PC-3 (cell line): ENCODE measurements around the gene ACP1. TPM values are rescaled to one million over a fixed set of nuclear protein-coding genes. Genes with fewer than 3 reads are reported as not detected.

Experiments
- ATAC-seq: fragments of 200-7000 bp; cut with Tn5 transposase; 2 replicates; pipeline ENCODE4 v1.9.1; 2020; ENCODE audit warnings: mild to moderate bottlenecking, moderate library complexity
- BruUV-seq: library from RNA; stranded (reverse); fragments of 400-500 nt; replicated peaks from 2 replicates; lab custom pipeline; 2021; lab: Mats Ljungman, UMichigan
- CTCF ChIA-PET: fragments of 300-600 bp; sonication (Branson Sonifier 250); formaldehyde crosslinking; loops from one replicate; lab custom pipeline; 2022; ENCODE audit warnings: antibody characterized with exemption; lab: Charles Lee
- POLR2A ChIA-PET: fragments of 300-600 bp; sonication (Branson Sonifier 250); formaldehyde crosslinking; loops from one replicate; lab custom pipeline; 2022; ENCODE audit warnings: antibody characterized with exemption; ENCODE audit not compliant: unreplicated experiment; lab: Charles Lee
- DNase-seq: peaks from one replicate; pipeline ENCODE4 v3.0.0-alpha.2; 2015
- H2AFZ ChIP-seq: fragments of 300-600 bp; sonication (generic); 2 replicates; pipeline ENCODE4 v1.6.0; 2016; ENCODE audit warnings: antibody characterized with exemption, low read length
- H3F3A ChIP-seq: fragments of 300-600 bp; sonication (generic); one replicate; pipeline ENCODE4 v1.6.0; 2017; ENCODE audit warnings: antibody characterized with exemption, low read length, control low read depth, mild to moderate bottlenecking; ENCODE audit not compliant: unreplicated experiment
- H3K27ac ChIP-seq: fragments of 300-600 bp; sonication (generic); 2 replicates; pipeline ENCODE4 v1.5.1; 2016; ENCODE audit warnings: mild to moderate bottlenecking, low read length
- H3K27me3 ChIP-seq: fragments of 300-600 bp; sonication (generic); 2 replicates; pipeline ENCODE4 v1.6.1; 2016; ENCODE audit warnings: low read length, mixed read lengths
- H3K36me3 ChIP-seq: fragments of 300-600 bp; sonication (generic); 2 replicates; pipeline ENCODE4 v1.6.1; 2016; ENCODE audit warnings: low read depth, mixed run types, low read length, mixed read lengths
- H3K4me1 ChIP-seq: fragments of 300-600 bp; sonication (generic); 2 replicates; pipeline ENCODE4 v1.5.1; 2016; ENCODE audit warnings: low read length; ENCODE audit not compliant: insufficient read depth
- H3K4me2 ChIP-seq: fragments of 300-600 bp; sonication (generic); 2 replicates; pipeline ENCODE4 v1.6.0; 2016; ENCODE audit warnings: low read length
- H3K4me3 ChIP-seq: fragments of 300-600 bp; sonication (generic); 2 replicates; pipeline ENCODE4 v1.5.1; 2016; ENCODE audit warnings: mild to moderate bottlenecking, low read length, mixed read lengths
- H3K79me2 ChIP-seq: fragments of 300-600 bp; sonication (generic); 2 replicates; pipeline ENCODE4 v1.6.1; 2017; ENCODE audit warnings: low read length, mixed read lengths
- H3K9ac ChIP-seq: fragments of 300-600 bp; sonication (generic); 2 replicates; pipeline ENCODE4 v1.6.0; 2016; ENCODE audit warnings: mild to moderate bottlenecking, low read length
- H3K9me2 ChIP-seq: fragments of 300-600 bp; sonication (generic); replicated peaks from 2 replicates; pipeline ENCODE4 v1.6.1; 2016; ENCODE audit warnings: mixed run types, low read length, mixed read lengths
- H3K9me3 ChIP-seq: fragments of 300-600 bp; sonication (generic); 2 replicates; pipeline ENCODE4 v1.6.1; 2016; ENCODE audit warnings: low read length, mixed read lengths
- H4K20me1 ChIP-seq: fragments of 300-600 bp; sonication (generic); 2 replicates; pipeline ENCODE4 v1.6.1; 2016; ENCODE audit warnings: low read length, mixed read lengths
- EZH2 ChIP-seq: fragments of 300-600 bp; sonication (generic); IDR thresholded peaks from one replicate; pipeline ENCODE4 v1.6.1; 2017; ENCODE audit warnings: antibody characterized with exemption, mild to moderate bottlenecking, low read length; ENCODE audit not compliant: unreplicated experiment
- EZH2phosphoT487 ChIP-seq: fragments of 300-600 bp; sonication (generic); IDR thresholded peaks from 2 replicates; pipeline ENCODE4 v1.6.1; 2018; ENCODE audit warnings: mild to moderate bottlenecking, antibody characterized with exemption, low read length, borderline replicate concordance
- intact Hi-C: fragments of 100-400 bp; cut with micrococcal nuclease; formaldehyde crosslinking; loops from 2 replicates; pipeline ENCODE4 v1.9.0; 2023
- total RNA-seq: library from RNA; depleted of rRNA; stranded (reverse); fragments of >200 nt; gene quantifications from 2 replicates; pipeline ENCODE4 v1.2.3, GENCODE V29; 2014
- TF ChIP-seq, protein P1 (sequence below): fragments of 300-600 bp; sonication (generic); conservative IDR thresholded peaks from 2 replicates; pipeline ENCODE4 v1.5.1; 2017; ENCODE audit warnings: antibody characterized with exemption, low read depth, mild to moderate bottlenecking, low read length

Gene ACP1
- total RNA-seq, 1 experiment from 2014 or later = 149 TPM

DNA sequence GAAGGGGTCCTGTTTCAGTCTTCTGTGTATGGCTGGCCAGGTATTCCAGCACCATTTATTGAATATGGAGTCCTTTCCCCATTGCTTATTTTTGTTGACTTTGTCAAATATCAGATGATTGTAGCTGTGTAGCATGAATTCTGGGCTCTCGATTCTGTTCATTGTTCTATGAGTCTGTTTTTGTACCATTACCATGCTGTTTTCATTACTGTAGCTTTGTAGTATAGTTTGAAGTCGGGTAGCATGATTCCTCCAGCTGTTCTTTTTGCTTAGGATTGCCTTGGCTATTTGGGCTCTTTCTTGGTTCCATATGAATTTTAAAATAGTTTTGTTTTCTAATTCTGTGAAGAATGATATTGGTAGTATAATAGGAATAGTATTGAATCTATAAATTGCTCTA is 6.9 kb upstream of the ACP1 start:
- H3K36me3 ChIP-seq = peaks cover 5% of the 10 kb centered on the region; the same call in 1 of the 2 replicates
- ATAC-seq (no peak), DNase-seq (no peak)
- no peaks in the 10 kb centered on the region for H3K9me2 ChIP-seq
- H3K9ac ChIP-seq = no peak overlapping the region
- H3K4me1 ChIP-seq = peaks cover 16% of the 10 kb centered on the region; the same call in 1 of the 2 replicates
- CTCF ChIA-PET = no interaction called here
- peaks cover 21% of the 10 kb centered on the region for H3K79me2 ChIP-seq
- intact Hi-C loops = no loop called here
- TF ChIP-seq EZH2 (no peak), EZH2phosphoT487 (no peak)
- TF ChIP-seq, protein P1, sequence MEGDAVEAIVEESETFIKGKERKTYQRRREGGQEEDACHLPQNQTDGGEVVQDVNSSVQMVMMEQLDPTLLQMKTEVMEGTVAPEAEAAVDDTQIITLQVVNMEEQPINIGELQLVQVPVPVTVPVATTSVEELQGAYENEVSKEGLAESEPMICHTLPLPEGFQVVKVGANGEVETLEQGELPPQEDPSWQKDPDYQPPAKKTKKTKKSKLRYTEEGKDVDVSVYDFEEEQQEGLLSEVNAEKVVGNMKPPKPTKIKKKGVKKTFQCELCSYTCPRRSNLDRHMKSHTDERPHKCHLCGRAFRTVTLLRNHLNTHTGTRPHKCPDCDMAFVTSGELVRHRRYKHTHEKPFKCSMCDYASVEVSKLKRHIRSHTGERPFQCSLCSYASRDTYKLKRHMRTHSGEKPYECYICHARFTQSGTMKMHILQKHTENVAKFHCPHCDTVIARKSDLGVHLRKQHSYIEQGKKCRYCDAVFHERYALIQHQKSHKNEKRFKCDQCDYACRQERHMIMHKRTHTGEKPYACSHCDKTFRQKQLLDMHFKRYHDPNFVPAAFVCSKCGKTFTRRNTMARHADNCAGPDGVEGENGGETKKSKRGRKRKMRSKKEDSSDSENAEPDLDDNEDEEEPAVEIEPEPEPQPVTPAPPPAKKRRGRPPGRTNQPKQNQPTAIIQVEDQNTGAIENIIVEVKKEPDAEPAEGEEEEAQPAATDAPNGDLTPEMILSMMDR = no peak
- BruUV-seq = no TSS peak
- no peaks in the 10 kb centered on the region for H4K20me1 ChIP-seq
- H3K4me3 ChIP-seq = no peak overlapping the region
- H3K27me3 ChIP-seq = no peaks in the 10 kb centered on the region
- POLR2A ChIA-PET = no interaction called here
- no peaks in the 10 kb centered on the region for H3F3A ChIP-seq
- H3K4me2 ChIP-seq = no peak overlapping the region
- H3K9me3 ChIP-seq = no peaks in the 10 kb centered on the region
- H2AFZ ChIP-seq = no peak overlapping the region
- H3K27ac ChIP-seq = no peak overlapping the region

DNA sequence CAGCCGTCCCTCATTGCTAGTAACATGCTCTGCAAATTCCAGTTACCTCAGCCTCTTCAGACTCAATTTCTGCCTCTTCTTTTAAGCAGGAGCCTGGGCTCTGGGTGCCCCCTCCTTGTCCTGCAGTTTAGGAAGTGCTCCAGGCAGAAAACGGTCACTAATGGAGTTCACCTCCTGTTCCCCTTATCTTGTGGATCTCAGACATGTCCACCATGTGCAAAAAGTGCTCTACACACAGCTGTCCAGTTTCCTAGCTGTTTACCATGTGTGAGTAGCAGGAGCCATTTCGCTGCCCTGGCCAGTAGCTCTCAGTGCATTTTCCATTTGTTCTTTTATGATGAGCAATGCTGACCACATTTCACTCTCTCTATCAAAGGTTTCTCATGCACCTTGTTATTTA is 5.8 kb upstream of the ACP1 start:
- H4K20me1 ChIP-seq = no peaks in the 10 kb centered on the region
- no peaks in the 10 kb centered on the region for H3K27me3 ChIP-seq
- POLR2A ChIA-PET = no interaction called here
- H3K4me2 ChIP-seq = no peak overlapping the region
- no peaks in the 10 kb centered on the region for H3K9me3 ChIP-seq
- no peaks in the 10 kb centered on the region for H3F3A ChIP-seq
- H3K79me2 ChIP-seq = peaks cover 32% of the 10 kb centered on the region
- BruUV-seq = no TSS peak
- TF ChIP-seq EZH2 = no peak
- TF ChIP-seq, protein P1 = no peak
- no peak for TF ChIP-seq EZH2phosphoT487
- H2AFZ ChIP-seq = no peak overlapping the region
- CTCF ChIA-PET = no interaction called here
- H3K4me3 ChIP-seq = no peak overlapping the region
- H3K4me1 ChIP-seq = peaks cover 17% of the 10 kb centered on the region; the same call in 1 of the 2 replicates
- H3K27ac ChIP-seq = no peak overlapping the region
- no peak overlapping the region for H3K9ac ChIP-seq
- ATAC-seq = no peak
- no peak for DNase-seq
- peaks cover 5% of the 10 kb centered on the region; the same call in 1 of the 2 replicates for H3K36me3 ChIP-seq
- H3K9me2 ChIP-seq = no peaks in the 10 kb centered on the region
- intact Hi-C loops = no loop called here

DNA sequence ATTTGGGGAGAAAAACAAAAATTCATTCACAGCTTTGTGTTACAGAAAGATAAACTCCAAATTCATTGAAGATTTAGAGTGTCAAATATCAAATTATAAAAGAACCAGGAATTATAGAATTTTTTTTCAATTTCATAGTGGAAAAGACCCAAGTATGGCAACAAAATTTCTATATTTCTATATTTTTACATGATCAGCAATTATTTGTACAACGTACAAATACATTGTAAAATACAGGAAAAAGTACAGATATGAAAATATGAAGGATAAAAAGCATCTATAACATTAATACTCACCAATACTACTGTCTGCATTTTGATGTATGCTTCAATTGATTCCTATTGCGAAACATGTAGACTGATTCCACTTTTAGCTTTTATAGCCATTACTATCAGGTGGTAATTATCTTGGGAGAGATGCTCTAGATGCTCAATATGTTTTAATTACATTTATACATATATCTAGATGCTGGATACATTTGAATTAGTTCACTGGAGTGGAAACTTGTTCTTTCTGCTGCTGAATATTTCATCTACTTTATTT is 4.9 kb upstream of the ACP1 start:
- no peaks in the 10 kb centered on the region for H3K27me3 ChIP-seq
- intact Hi-C loops = loop anchor here (10.0 kb wide), 1 partner anchor 415 kb away; the partner anchor contains the start of gene TMEM18
- no peak overlapping the region for H3K4me2 ChIP-seq
- no peak overlapping the region for H2AFZ ChIP-seq
- H3K36me3 ChIP-seq = peaks cover 5% of the 10 kb centered on the region; the same call in 1 of the 2 replicates
- H3K9ac ChIP-seq = no peak overlapping the region
- H3K27ac ChIP-seq = no peak overlapping the region
- ChIA-PET POLR2A (no interaction called here), CTCF (no interaction called here)
- H3K9me3 ChIP-seq = no peaks in the 10 kb centered on the region
- no peak for ATAC-seq
- no peak overlapping the region for H3K4me3 ChIP-seq
- DNase-seq = no peak
- H4K20me1 ChIP-seq = no peaks in the 10 kb centered on the region
- TF ChIP-seq EZH2 (no peak), EZH2phosphoT487 (no peak)
- TF ChIP-seq, protein P1 = no peak
- BruUV-seq = no TSS peak
- H3K9me2 ChIP-seq = no peaks in the 10 kb centered on the region
- peaks cover 36% of the 10 kb centered on the region for H3K79me2 ChIP-seq
- H3F3A ChIP-seq = no peaks in the 10 kb centered on the region
- H3K4me1 ChIP-seq = peaks cover 17% of the 10 kb centered on the region; the same call in 1 of the 2 replicates
